WTC11 (cell line): ENCODE measurements around the gene ARL10. TPM values are rescaled to one million over a fixed set of nuclear protein-coding genes. Genes with fewer than 3 reads are reported as not detected.

Source experiments
- ATAC-seq: fragments of 200-7000 bp; cut with Tn5 transposase; 2 replicates; pipeline ENCODE4 v1.10.0; 2021; ENCODE audit warnings: mild to moderate bottlenecking, moderate library complexity
- CTCF ChIA-PET: fragments of 300-600 bp; sonication (Branson Sonifier 250); formaldehyde crosslinking; loops from one replicate; lab custom pipeline; 2021; ENCODE audit warnings: antibody characterized with exemption; lab: Charles Lee
- POLR2A ChIA-PET: fragments of 350-600 bp; sonication (Branson Sonifier 250); formaldehyde crosslinking; loops from one replicate; lab custom pipeline; 2021; ENCODE audit warnings: antibody characterized with exemption; lab: Charles Lee
- DNase-seq: peaks from one replicate; pipeline ENCODE4 v3.0.0; 2021; ENCODE audit warnings: low spot score
- H3K27ac Mint-ChIP-seq: 2 replicates; pipeline ENCODE4 v1.8.0; 2021; ENCODE audit warnings: mixed read lengths
- H3K27me3 Mint-ChIP-seq: 2 replicates; pipeline ENCODE4 v1.8.0; 2021; ENCODE audit warnings: low read depth, mild to moderate bottlenecking, moderate library complexity, mixed read lengths
- H3K36me3 Mint-ChIP-seq: 2 replicates; pipeline ENCODE4 v1.8.0; 2021; ENCODE audit warnings: mixed read lengths
- H3K4me1 Mint-ChIP-seq: 2 replicates; pipeline ENCODE4 v1.8.0; 2022; ENCODE audit warnings: mixed read lengths
- H3K4me3 Mint-ChIP-seq: 2 replicates; pipeline ENCODE4 v1.8.0; 2021; ENCODE audit warnings: mild to moderate bottlenecking, moderate library complexity, mixed read lengths
- H3K9me3 Mint-ChIP-seq: 2 replicates; pipeline ENCODE4 v1.8.0; 2021; ENCODE audit warnings: mixed read lengths
- ELF4 ChIP-seq: sonication (generic); formaldehyde crosslinking; IDR thresholded peaks from 2 replicates; pipeline ENCODE4 v1.8.1; 2022; ENCODE audit warnings: low read depth, mild to moderate bottlenecking, moderate library complexity, missing genetic modification reagents
- ETV6 ChIP-seq: sonication (generic); formaldehyde crosslinking; IDR thresholded peaks from 2 replicates; pipeline ENCODE4 v1.8.1; 2022; ENCODE audit warnings: mild to moderate bottlenecking, missing genetic modification reagents
- FOXJ3 ChIP-seq: sonication (generic); formaldehyde crosslinking; IDR thresholded peaks from 2 replicates; pipeline ENCODE4 v1.9.0; 2021; ENCODE audit warnings: missing genetic modification reagents, mild to moderate bottlenecking, borderline replicate concordance
- FOXP1 ChIP-seq: sonication (generic); formaldehyde crosslinking; IDR thresholded peaks from 2 replicates; pipeline ENCODE4 v1.8.0; 2022; ENCODE audit warnings: missing genetic modification reagents, mild to moderate bottlenecking, moderate library complexity, borderline replicate concordance
- GRHL2 ChIP-seq: fragments of 250-450 bp; sonication (Bioruptor Pico); IDR thresholded peaks from 2 replicates; pipeline ENCODE4 v1.8.0; 2022; ENCODE audit warnings: mild to moderate bottlenecking, moderate library complexity; ENCODE audit not compliant: insufficient replicate concordance, severe bottlenecking
- IRF2 ChIP-seq: sonication (generic); formaldehyde crosslinking; IDR thresholded peaks from 2 replicates; pipeline ENCODE4 v1.8.0; 2022; ENCODE audit warnings: low read depth, missing genetic modification reagents, borderline replicate concordance
- KAT7 ChIP-seq: sonication (generic); formaldehyde crosslinking; IDR thresholded peaks from 2 replicates; pipeline ENCODE4 v1.8.1; 2023; ENCODE audit warnings: missing genetic modification reagents, mild to moderate bottlenecking, borderline replicate concordance
- MYBL2 ChIP-seq: sonication (generic); formaldehyde crosslinking; IDR thresholded peaks from 2 replicates; pipeline ENCODE4 v1.8.1; 2023; ENCODE audit warnings: mild to moderate bottlenecking, moderate library complexity, missing genetic modification reagents
- NR1H2 ChIP-seq: sonication (generic); formaldehyde crosslinking; IDR thresholded peaks from 2 replicates; pipeline ENCODE4 v1.9.0; 2021; ENCODE audit warnings: mild to moderate bottlenecking, moderate library complexity, missing genetic modification reagents
- NR2C2 ChIP-seq: sonication (generic); formaldehyde crosslinking; IDR thresholded peaks from 2 replicates; pipeline ENCODE4 v1.8.0; 2022; ENCODE audit warnings: mild to moderate bottlenecking, missing genetic modification reagents
- SMAD4 ChIP-seq: sonication (generic); formaldehyde crosslinking; IDR thresholded peaks from 2 replicates; pipeline ENCODE4 v1.8.0; 2022; ENCODE audit warnings: mild to moderate bottlenecking, missing genetic modification reagents
- TEAD1 ChIP-seq: sonication (generic); formaldehyde crosslinking; IDR thresholded peaks from 2 replicates; pipeline ENCODE4 v1.8.0; 2022; ENCODE audit warnings: mild to moderate bottlenecking, missing genetic modification reagents
- TP53 ChIP-seq: sonication (generic); formaldehyde crosslinking; IDR thresholded peaks from 2 replicates; pipeline ENCODE4 v1.8.1; 2023; ENCODE audit warnings: mild to moderate bottlenecking, missing genetic modification reagents
- ZNF423 ChIP-seq: fragments of 250-450 bp; sonication (Bioruptor Pico); IDR thresholded peaks from 2 replicates; pipeline ENCODE4 v2.1.2; 2022; ENCODE audit warnings: mild to moderate bottlenecking, moderate library complexity
- ZNF671 ChIP-seq: fragments of 250-450 bp; sonication (Bioruptor Pico); IDR thresholded peaks from 2 replicates; pipeline ENCODE4 v1.8.0; 2021; ENCODE audit warnings: mild to moderate bottlenecking
- total RNA-seq: library from RNA; stranded (reverse); gene quantifications from 3 replicates; pipeline ENCODE4 v1.2.3, GENCODE V29; 2021
- TF ChIP-seq, protein P1 (sequence below): fragments of 200-600 bp; IDR thresholded peaks from 2 replicates; pipeline ENCODE4 v1.8.0; 2022; ENCODE audit warnings: antibody characterized with exemption
- TF ChIP-seq, protein P2 (sequence below): sonication (generic); formaldehyde crosslinking; IDR thresholded peaks from 2 replicates; pipeline ENCODE4 v1.8.0; 2023; ENCODE audit warnings: missing genetic modification reagents
- TF ChIP-seq, protein P3 (sequence below): fragments of 250-450 bp; sonication (Bioruptor Pico); IDR thresholded peaks from 2 replicates; pipeline ENCODE4 v1.9.0; 2021; ENCODE audit warnings: mild to moderate bottlenecking, borderline replicate concordance
- TF ChIP-seq, protein P4 (sequence below): sonication (generic); formaldehyde crosslinking; IDR thresholded peaks from 2 replicates; pipeline ENCODE4 v1.8.0; 2022; ENCODE audit warnings: mild to moderate bottlenecking, missing genetic modification reagents
- TF ChIP-seq, protein P5 (sequence below): fragments of 250-450 bp; sonication (Bioruptor Pico); IDR thresholded peaks from 2 replicates; pipeline ENCODE4 v1.8.0; 2021; ENCODE audit warnings: mild to moderate bottlenecking
- TF ChIP-seq, protein P6 (sequence below): sonication (generic); formaldehyde crosslinking; conservative IDR thresholded peaks from 2 replicates; pipeline ENCODE4 v1.8.1; 2023; ENCODE audit warnings: mild to moderate bottlenecking, low read depth, missing genetic modification reagents, moderate library complexity
- TF ChIP-seq, protein P7 (sequence below): sonication (generic); formaldehyde crosslinking; IDR thresholded peaks from 2 replicates; pipeline ENCODE4 v1.8.1; 2022; ENCODE audit warnings: mild to moderate bottlenecking, missing genetic modification reagents, moderate library complexity, borderline replicate concordance

The ARL10 gene
- total RNA-seq, 1 experiment from 2014 or later, result 6.8 TPM

DNA sequence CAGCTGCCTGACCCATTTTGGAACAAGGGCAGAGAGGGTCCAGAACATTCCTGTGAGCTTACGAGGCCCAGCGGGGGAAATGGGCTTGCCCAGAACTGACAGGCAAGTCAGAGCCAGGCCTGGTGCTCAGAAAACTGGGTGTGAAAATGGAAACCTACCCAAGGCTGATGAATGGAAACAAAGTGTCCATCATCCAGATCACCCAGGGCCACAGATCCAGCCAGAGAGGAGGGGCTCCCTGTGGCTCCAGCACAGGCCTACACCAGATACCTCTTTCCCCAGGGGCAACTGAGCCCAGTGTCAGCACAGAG is 47.9 kb downstream of the ARL10 start:
- H3K27ac Mint-ChIP-seq, result no peak overlapping the region
- CTCF ChIA-PET, result no interaction called here
- POLR2A ChIA-PET, result no interaction called here
- no peak for ATAC-seq
- TF ChIP-seq NR1H2 (CRISPR knock-in tag), result no peak
- no peak for TF ChIP-seq FOXJ3 (CRISPR knock-in tag)
- no peak for TF ChIP-seq ZNF423
- TF ChIP-seq GRHL2 (CRISPR knock-in tag), result no peak
- no peak for TF ChIP-seq NR2C2 (CRISPR knock-in tag)
- no peak for TF ChIP-seq ETV6 (CRISPR knock-in tag)
- TF ChIP-seq SMAD4 (CRISPR knock-in tag), result no peak
- TF ChIP-seq, protein P1, sequence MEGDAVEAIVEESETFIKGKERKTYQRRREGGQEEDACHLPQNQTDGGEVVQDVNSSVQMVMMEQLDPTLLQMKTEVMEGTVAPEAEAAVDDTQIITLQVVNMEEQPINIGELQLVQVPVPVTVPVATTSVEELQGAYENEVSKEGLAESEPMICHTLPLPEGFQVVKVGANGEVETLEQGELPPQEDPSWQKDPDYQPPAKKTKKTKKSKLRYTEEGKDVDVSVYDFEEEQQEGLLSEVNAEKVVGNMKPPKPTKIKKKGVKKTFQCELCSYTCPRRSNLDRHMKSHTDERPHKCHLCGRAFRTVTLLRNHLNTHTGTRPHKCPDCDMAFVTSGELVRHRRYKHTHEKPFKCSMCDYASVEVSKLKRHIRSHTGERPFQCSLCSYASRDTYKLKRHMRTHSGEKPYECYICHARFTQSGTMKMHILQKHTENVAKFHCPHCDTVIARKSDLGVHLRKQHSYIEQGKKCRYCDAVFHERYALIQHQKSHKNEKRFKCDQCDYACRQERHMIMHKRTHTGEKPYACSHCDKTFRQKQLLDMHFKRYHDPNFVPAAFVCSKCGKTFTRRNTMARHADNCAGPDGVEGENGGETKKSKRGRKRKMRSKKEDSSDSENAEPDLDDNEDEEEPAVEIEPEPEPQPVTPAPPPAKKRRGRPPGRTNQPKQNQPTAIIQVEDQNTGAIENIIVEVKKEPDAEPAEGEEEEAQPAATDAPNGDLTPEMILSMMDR, result no peak
- TF ChIP-seq, protein P2, sequence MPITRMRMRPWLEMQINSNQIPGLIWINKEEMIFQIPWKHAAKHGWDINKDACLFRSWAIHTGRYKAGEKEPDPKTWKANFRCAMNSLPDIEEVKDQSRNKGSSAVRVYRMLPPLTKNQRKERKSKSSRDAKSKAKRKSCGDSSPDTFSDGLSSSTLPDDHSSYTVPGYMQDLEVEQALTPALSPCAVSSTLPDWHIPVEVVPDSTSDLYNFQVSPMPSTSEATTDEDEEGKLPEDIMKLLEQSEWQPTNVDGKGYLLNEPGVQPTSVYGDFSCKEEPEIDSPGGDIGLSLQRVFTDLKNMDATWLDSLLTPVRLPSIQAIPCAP, result no peak
- TF ChIP-seq FOXP1, result no peak
- TF ChIP-seq ELF4 (CRISPR knock-in tag), result no peak
- no peak for TF ChIP-seq TP53 (CRISPR knock-in tag)
- no peak for TF ChIP-seq ZNF671
- no peak for TF ChIP-seq KAT7 (CRISPR knock-in tag)
- TF ChIP-seq, protein P3, sequence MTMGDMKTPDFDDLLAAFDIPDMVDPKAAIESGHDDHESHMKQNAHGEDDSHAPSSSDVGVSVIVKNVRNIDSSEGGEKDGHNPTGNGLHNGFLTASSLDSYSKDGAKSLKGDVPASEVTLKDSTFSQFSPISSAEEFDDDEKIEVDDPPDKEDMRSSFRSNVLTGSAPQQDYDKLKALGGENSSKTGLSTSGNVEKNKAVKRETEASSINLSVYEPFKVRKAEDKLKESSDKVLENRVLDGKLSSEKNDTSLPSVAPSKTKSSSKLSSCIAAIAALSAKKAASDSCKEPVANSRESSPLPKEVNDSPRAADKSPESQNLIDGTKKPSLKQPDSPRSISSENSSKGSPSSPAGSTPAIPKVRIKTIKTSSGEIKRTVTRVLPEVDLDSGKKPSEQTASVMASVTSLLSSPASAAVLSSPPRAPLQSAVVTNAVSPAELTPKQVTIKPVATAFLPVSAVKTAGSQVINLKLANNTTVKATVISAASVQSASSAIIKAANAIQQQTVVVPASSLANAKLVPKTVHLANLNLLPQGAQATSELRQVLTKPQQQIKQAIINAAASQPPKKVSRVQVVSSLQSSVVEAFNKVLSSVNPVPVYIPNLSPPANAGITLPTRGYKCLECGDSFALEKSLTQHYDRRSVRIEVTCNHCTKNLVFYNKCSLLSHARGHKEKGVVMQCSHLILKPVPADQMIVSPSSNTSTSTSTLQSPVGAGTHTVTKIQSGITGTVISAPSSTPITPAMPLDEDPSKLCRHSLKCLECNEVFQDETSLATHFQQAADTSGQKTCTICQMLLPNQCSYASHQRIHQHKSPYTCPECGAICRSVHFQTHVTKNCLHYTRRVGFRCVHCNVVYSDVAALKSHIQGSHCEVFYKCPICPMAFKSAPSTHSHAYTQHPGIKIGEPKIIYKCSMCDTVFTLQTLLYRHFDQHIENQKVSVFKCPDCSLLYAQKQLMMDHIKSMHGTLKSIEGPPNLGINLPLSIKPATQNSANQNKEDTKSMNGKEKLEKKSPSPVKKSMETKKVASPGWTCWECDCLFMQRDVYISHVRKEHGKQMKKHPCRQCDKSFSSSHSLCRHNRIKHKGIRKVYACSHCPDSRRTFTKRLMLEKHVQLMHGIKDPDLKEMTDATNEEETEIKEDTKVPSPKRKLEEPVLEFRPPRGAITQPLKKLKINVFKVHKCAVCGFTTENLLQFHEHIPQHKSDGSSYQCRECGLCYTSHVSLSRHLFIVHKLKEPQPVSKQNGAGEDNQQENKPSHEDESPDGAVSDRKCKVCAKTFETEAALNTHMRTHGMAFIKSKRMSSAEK (CRISPR knock-in tag), result no peak
- TF ChIP-seq, protein P4, sequence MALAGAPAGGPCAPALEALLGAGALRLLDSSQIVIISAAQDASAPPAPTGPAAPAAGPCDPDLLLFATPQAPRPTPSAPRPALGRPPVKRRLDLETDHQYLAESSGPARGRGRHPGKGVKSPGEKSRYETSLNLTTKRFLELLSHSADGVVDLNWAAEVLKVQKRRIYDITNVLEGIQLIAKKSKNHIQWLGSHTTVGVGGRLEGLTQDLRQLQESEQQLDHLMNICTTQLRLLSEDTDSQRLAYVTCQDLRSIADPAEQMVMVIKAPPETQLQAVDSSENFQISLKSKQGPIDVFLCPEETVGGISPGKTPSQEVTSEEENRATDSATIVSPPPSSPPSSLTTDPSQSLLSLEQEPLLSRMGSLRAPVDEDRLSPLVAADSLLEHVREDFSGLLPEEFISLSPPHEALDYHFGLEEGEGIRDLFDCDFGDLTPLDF, result no peak
- no peak for TF ChIP-seq MYBL2 (CRISPR knock-in tag)
- TF ChIP-seq, protein P5, sequence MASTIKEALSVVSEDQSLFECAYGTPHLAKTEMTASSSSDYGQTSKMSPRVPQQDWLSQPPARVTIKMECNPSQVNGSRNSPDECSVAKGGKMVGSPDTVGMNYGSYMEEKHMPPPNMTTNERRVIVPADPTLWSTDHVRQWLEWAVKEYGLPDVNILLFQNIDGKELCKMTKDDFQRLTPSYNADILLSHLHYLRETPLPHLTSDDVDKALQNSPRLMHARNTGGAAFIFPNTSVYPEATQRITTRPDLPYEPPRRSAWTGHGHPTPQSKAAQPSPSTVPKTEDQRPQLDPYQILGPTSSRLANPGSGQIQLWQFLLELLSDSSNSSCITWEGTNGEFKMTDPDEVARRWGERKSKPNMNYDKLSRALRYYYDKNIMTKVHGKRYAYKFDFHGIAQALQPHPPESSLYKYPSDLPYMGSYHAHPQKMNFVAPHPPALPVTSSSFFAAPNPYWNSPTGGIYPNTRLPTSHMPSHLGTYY (CRISPR knock-in tag), result no peak
- TF ChIP-seq, all 79 proteins: peak for 0
- Mint-ChIP-seq H3K4me3 (no peak overlapping the region), H3K27me3 (peaks cover 17% of the 10 kb centered on the region), H3K4me1 (peaks cover 6% of the 10 kb centered on the region; the same call in 1 of the 2 replicates), H3K36me3 (peaks cover 4% of the 10 kb centered on the region), H3K9me3 (peaks cover 7% of the 10 kb centered on the region)
- no peak for DNase-seq

DNA sequence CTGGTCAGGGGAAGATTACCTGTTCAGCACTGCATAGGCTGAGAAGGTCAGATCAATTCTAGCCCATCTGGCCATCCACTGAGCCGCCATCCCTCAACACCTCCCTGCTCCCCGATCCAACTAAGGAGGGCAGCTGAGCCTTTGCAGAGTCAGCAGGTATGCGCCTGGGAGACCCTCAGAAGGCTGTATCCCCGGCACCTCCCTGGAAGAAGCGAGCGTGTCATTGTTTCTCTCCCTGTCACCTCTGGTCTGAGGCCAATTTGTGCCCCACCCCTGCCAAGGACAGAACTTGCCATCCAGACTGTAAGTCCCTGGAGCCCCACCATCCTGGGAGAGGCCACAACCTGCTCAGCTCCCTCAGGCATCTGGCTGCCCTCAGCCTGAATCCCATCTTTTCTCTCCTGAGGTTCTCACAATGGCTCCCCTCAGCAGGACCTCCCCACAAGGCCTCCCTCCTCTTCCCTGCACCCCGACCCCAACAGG is 48.5 kb downstream of the ARL10 start:
- ATAC-seq (no peak), DNase-seq (no peak)
- Mint-ChIP-seq H3K27ac (no peak overlapping the region), H3K4me1 (peaks cover 6% of the 10 kb centered on the region; the same call in 1 of the 2 replicates), H3K36me3 (peaks cover 4% of the 10 kb centered on the region), H3K27me3 (peaks cover 20% of the 10 kb centered on the region), H3K4me3 (no peak overlapping the region), H3K9me3 (peaks cover 8% of the 10 kb centered on the region)
- CTCF ChIA-PET, result interaction anchor here (1.0 kb wide), 1 partner anchor 22 kb away, joined by 3 read pairs; no protein-coding TSS in a partner anchor
- POLR2A ChIA-PET, result no interaction called here
- no peak for TF ChIP-seq ELF4 (CRISPR knock-in tag)
- no peak for TF ChIP-seq TEAD1
- TF ChIP-seq, protein P6, sequence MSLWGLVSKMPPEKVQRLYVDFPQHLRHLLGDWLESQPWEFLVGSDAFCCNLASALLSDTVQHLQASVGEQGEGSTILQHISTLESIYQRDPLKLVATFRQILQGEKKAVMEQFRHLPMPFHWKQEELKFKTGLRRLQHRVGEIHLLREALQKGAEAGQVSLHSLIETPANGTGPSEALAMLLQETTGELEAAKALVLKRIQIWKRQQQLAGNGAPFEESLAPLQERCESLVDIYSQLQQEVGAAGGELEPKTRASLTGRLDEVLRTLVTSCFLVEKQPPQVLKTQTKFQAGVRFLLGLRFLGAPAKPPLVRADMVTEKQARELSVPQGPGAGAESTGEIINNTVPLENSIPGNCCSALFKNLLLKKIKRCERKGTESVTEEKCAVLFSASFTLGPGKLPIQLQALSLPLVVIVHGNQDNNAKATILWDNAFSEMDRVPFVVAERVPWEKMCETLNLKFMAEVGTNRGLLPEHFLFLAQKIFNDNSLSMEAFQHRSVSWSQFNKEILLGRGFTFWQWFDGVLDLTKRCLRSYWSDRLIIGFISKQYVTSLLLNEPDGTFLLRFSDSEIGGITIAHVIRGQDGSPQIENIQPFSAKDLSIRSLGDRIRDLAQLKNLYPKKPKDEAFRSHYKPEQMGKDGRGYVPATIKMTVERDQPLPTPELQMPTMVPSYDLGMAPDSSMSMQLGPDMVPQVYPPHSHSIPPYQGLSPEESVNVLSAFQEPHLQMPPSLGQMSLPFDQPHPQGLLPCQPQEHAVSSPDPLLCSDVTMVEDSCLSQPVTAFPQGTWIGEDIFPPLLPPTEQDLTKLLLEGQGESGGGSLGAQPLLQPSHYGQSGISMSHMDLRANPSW (CRISPR knock-in tag), result no peak
- TF ChIP-seq IRF2 (CRISPR knock-in tag), result no peak
- TF ChIP-seq, protein P7, sequence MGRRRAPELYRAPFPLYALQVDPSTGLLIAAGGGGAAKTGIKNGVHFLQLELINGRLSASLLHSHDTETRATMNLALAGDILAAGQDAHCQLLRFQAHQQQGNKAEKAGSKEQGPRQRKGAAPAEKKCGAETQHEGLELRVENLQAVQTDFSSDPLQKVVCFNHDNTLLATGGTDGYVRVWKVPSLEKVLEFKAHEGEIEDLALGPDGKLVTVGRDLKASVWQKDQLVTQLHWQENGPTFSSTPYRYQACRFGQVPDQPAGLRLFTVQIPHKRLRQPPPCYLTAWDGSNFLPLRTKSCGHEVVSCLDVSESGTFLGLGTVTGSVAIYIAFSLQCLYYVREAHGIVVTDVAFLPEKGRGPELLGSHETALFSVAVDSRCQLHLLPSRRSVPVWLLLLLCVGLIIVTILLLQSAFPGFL (CRISPR knock-in tag), result no peak
